Stimulated activated naive CD4-positive, alpha-beta T cell (primary cell): ENCODE results near the gene LRCOL1.
A peak's percentile ranks its signal among the peaks of the same experiment; 100 is the strongest.
"Not testable (repeated sequence)": the region's sequence is repeated elsewhere in the genome, so short reads cannot be mapped to it uniquely, and the experiment has no call there.

Source experiments
- DNase-seq, 6 experiments: peaks; one replicate each; lab custom pipeline; 2025; lab: John Stamatoyannopoulos, UW

LRCOL1 gene

GRCh38 chr12:132600048-132601032 lies 10.0 kb downstream of the LRCOL1 start:
- peak in 4 of 6 experiments; percentile 26 to 55 (median 42) for DNase-seq

GRCh38 chr12:132599502-132599901 lies 10.9 kb downstream of the LRCOL1 start:
- not testable (repeated sequence) for DNase-seq

GRCh38 chr12:132597333-132598316 lies 12.8 kb downstream of the LRCOL1 start:
- peak in 5 of 6 experiments; percentile 33 to 82 (median 61) for DNase-seq

- no peak for DNase-seq
Measured at GRCh38 chr12:132596016-132596415, 14.4 kb downstream of the LRCOL1 start.

GRCh38 chr12:132595183-132595582 lies 15.2 kb downstream of the LRCOL1 start:
- no peak for DNase-seq

GRCh38 chr12:132593938-132594358 lies 16.4 kb downstream of the LRCOL1 start:
- DNase-seq = no peak

- no peak for DNase-seq
Measured at GRCh38 chr12:132593521-132593920, 16.9 kb downstream of the LRCOL1 start.

- no peak for DNase-seq
Measured at GRCh38 chr12:132593071-132593470, 17.3 kb downstream of the LRCOL1 start.

GRCh38 chr12:132592282-132592970 lies 18.0 kb downstream of the LRCOL1 start:
- DNase-seq = no peak

- DNase-seq = no peak
Measured at GRCh38 chr12:132591107-132591935, 19.1 kb downstream of the LRCOL1 start.

GRCh38 chr12:132588821-132589669 lies 21.3 kb downstream of the LRCOL1 start:
- DNase-seq = no peak

GRCh38 chr12:132588319-132588718 lies 22.1 kb downstream of the LRCOL1 start:
- DNase-seq = no peak

- no peak for DNase-seq
Measured at GRCh38 chr12:132587781-132588180, 22.6 kb downstream of the LRCOL1 start.

- DNase-seq = no peak
Measured at GRCh38 chr12:132586929-132587328, 23.5 kb downstream of the LRCOL1 start.

GRCh38 chr12:132585177-132585576 lies 25.2 kb downstream of the LRCOL1 start:
- no peak for DNase-seq

GRCh38 chr12:132584429-132584828 lies 26.0 kb downstream of the LRCOL1 start:
- DNase-seq = no peak

- DNase-seq = no peak
Measured at GRCh38 chr12:132583736-132584135, 26.6 kb downstream of the LRCOL1 start.

- DNase-seq = no peak
Measured at GRCh38 chr12:132583411-132583710, 27.0 kb downstream of the LRCOL1 start.

GRCh38 chr12:132582582-132583410 lies 27.6 kb downstream of the LRCOL1 start:
- no peak for DNase-seq
